Islet of Langerhans (tissue), 1 donor: ENCODE measurements around the gene UBTD1.
"Not testable (repeated sequence)": the region's sequence is repeated elsewhere in the genome, so short reads cannot be mapped to it uniquely, and the experiment has no call there.

Source experiments
- FAIRE-seq: peaks from one replicate; lab custom pipeline; 2011; peaks lifted over from hg19 to GRCh38; lab: Jason Lieb, UNC

UBTD1 gene

GRCh38 chr10:97498841-97499560 lies at the start of gene UBTD1:
UBTD1 (plus strand) TSS chr10:97498924; CDS start chr10:97499204, 280 bp downstream.
- FAIRE-seq, result no peak

GRCh38 chr10:97450828-97451227 lies 47.9 kb upstream of the UBTD1 start:
- FAIRE-seq, result no peak

GRCh38 chr10:97451605-97452004 lies 47.1 kb upstream of the UBTD1 start:
- no peak for FAIRE-seq

GRCh38 chr10:97452352-97452751 lies 46.4 kb upstream of the UBTD1 start:
- no peak for FAIRE-seq

GRCh38 chr10:97454330-97455036 lies 44.2 kb upstream of the UBTD1 start:
- FAIRE-seq, result no peak

GRCh38 chr10:97456034-97456685 lies 42.6 kb upstream of the UBTD1 start:
- no peak for FAIRE-seq

GRCh38 chr10:97456686-97457065 lies 42.0 kb upstream of the UBTD1 start:
- no peak for FAIRE-seq

GRCh38 chr10:97459111-97459510 lies 39.6 kb upstream of the UBTD1 start:
- no peak for FAIRE-seq

- FAIRE-seq, result no peak
Observed at GRCh38 chr10:97459933-97460332, 38.8 kb upstream of the UBTD1 start.

- FAIRE-seq, result no peak
Observed at GRCh38 chr10:97462309-97462708, 36.4 kb upstream of the UBTD1 start.

GRCh38 chr10:97463363-97464132 lies 35.2 kb upstream of the UBTD1 start:
- peak; percentile 76 for FAIRE-seq

GRCh38 chr10:97464226-97464625 lies 34.5 kb upstream of the UBTD1 start:
- no peak for FAIRE-seq

GRCh38 chr10:97465982-97466381 lies 32.7 kb upstream of the UBTD1 start:
- no peak for FAIRE-seq

- FAIRE-seq, result no peak
Observed at GRCh38 chr10:97466755-97467154, 32.0 kb upstream of the UBTD1 start.

- no peak for FAIRE-seq
Observed at GRCh38 chr10:97468162-97468561, 30.6 kb upstream of the UBTD1 start.

GRCh38 chr10:97468781-97469180 lies 29.9 kb upstream of the UBTD1 start:
- not testable (repeated sequence) for FAIRE-seq

- no peak for FAIRE-seq
Observed at GRCh38 chr10:97474918-97475317, 23.8 kb upstream of the UBTD1 start.

- no peak for FAIRE-seq
Observed at GRCh38 chr10:97475936-97476594, 22.7 kb upstream of the UBTD1 start.

- not testable (repeated sequence) for FAIRE-seq
Observed at GRCh38 chr10:97479410-97479809, 19.3 kb upstream of the UBTD1 start.

- no peak for FAIRE-seq
Observed at GRCh38 chr10:97479939-97480338, 18.8 kb upstream of the UBTD1 start.

- no peak for FAIRE-seq
Observed at GRCh38 chr10:97481071-97481470, 17.7 kb upstream of the UBTD1 start.

- no peak for FAIRE-seq
Observed at GRCh38 chr10:97482381-97482780, 16.3 kb upstream of the UBTD1 start.
